ENCODE results near the gene CRNN.
A peak's percentile ranks its signal among the peaks of the same experiment; 100 is the strongest.

CRNN gene

DNA sequence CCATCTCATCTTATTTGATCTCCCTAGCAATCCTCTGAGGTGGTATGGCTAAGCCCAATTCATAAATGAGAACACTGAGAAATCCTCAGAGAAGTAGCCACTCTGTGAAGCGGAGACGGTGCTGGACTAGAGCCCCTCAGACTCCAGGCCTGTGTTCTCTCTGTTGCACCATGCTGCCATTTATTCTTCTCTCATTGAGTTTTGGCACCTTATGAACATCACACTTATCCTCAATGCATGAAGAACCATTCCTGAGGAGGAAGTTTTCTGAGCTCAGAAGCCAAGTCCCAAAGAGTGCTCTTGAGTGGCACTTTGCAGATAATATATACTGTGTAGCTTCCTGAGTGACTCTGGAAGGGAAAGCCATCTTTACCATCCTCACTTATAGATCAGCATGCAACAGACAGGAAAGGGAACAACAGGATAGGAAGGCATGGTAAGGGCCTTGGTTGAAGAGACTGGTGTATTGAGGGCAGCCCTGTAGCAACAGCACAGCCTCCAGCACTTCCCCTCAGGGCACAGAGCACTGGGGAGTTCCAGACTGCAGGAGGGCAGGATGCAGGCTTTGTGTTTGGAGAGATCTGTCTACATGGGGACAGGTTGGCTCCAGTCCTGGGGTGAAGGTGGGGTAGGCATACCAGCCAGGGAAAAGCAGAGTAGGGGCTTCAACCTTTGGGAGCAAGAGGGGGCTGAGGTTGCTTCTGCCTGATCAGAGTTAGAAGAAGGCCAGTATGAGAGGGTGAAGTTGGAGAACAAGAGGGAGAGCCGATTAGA is 1.6 kb upstream of the CRNN start:
- no peak for DNase-seq

- peak; percentile 12 for DNase-seq
Measured at GRCh38 chr1:152412756-152413155, 1.3 kb downstream of the CRNN start.

- no peak for DNase-seq
Measured at GRCh38 chr1:152411134-152411533, 2.9 kb downstream of the CRNN start.

DNA sequence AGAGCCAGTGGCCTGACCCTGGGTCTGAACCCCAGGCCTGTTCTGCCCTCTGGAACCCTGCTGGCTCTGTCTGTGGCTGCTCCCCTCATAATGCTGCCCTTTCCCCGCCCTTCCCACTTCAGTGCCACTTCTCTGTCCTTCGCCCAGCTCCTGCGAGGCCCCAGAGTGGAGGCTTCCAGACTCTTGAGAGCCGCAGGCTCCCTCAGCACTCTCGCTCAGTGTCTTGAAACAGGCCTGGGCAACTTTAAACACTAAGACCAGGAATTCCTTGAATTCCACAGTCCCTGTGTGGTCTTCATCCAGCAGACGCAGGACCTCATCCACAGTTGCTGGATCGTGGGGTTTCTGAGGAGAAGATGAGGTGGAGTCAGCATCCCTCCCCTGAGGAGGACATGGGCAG is 3.5 kb downstream of the CRNN start:
- DNase-seq = peak; percentile 62

DNA sequence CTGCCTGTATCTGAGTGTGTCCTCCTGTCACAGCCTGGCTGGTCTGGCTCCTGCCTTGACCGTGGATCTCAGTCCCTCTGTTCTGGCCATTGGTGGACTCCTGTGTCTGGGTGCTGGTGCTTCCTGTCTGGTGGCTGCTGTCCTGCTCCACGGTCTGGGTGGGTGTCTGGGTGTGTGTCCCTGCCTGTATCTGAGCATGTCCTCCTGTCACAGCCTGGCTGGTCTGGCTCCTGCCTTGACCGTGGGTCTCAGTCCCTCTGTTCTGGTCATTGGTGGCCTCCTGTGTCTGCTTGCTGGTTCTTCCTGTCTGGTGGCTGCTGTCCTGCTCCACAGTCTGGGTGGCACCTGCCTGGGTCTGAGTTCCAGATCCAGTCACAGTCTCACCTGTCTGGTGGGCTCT is 4.0 kb downstream of the CRNN start:
- DNase-seq = no peak

- DNase-seq = no peak
Measured at GRCh38 chr1:152408664-152409063, 5.4 kb downstream of the CRNN start.

GRCh38 chr1:152398812-152399698 is 15.0 kb downstream of the CRNN start:
- DNase-seq = peak; percentile 2

DNA sequence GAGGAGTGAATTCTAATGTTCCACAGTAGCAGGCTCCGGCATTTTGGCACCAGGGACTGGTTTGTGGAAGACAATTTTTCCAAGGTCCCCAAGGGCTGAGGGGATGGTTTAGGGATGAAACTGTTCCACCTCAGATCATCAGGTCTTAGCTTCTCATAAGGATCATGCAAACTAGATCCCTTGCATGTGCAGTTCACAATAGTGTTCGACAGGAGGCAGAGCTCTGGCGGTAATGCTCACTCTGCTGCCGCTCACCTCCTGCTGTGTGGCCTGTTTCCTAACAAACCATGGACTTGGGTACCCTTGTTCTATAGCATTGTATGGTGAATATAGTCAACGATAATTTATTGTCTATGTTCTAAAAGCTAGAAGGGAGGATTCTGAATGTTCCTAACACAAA is 16.6 kb downstream of the CRNN start:
- DNase-seq = no peak

DNA sequence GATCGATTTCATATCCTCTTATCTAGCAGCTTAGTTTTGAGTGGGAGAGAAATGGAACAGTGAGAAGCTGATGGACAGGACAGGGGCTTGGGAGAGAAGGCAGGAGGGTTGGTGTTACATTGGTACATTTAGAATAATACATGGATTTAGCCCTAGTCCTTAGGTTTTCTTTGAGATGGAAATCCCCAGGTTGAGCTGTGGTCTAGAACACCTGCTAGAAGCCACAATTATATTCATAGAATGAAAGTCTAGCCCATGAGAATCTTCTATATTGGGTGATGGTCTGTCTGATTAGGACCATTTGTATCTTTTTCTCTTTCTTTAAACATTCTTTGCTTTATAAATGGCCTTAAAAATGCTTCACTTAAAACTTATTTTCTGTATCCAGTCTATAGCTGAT is 19.9 kb downstream of the CRNN start:
- DNase-seq = no peak

GRCh38 chr1:152392909-152393308 is 21.2 kb downstream of the CRNN start:
- no peak for DNase-seq

GRCh38 chr1:152388889-152389288 is 25.2 kb downstream of the CRNN start:
- no peak for DNase-seq

GRCh38 chr1:152386940-152387339 is 27.1 kb downstream of the CRNN start:
- no peak for DNase-seq

DNA sequence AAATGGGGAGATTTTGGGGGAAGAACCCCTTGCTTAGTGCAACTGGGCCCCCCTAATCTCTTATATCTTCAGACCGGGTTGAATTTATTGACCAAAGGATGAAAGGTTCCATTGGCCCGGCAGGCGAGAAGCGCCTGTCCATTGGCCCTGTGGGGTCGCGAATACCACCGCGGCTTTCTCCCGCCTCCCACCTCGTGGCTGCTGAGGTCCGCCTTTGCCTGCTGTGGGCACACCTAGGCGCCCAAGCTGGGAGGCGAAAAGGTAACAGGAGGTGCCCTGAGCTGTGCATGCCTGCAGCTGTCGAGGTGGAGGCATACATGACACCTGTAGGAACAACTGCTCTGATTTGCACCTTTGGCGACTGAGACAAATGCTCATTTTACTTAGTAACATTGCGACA is 33.1 kb downstream of the CRNN start:
- no peak for DNase-seq

DNA sequence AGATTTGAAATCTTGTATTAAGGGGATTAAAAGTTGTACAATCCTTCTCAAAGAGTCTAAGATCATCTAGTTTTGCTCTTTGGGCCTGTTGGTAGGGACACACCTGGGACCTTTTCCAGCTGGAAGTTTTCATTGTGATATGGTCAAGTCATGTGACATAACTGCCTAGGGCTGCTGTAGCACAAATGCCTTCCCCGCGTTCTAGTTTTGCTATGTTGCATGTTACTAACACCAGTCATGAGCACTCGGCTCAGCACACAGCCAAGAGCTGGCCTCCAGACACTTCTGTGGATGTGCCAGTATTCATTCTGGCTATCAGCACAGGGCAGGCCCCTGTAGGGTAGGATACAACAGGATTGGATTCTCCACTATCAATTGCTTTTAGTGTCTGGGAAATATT is 39.6 kb downstream of the CRNN start:
- no peak for DNase-seq

GRCh38 chr1:152372672-152373071 is 41.4 kb downstream of the CRNN start:
- no peak for DNase-seq

GRCh38 chr1:152367436-152367835 is 46.6 kb downstream of the CRNN start:
- no peak for DNase-seq

- DNase-seq = no peak
Measured at GRCh38 chr1:152359906-152360305, 54.2 kb downstream of the CRNN start, which contains the start of gene FLG2. Gene FLG2, minus strand, starts transcription at chr1:152360006. Its CDS starts 1,122 bp downstream, at chr1:152358884.

Data from fibroblast of skin of scalp (primary cell).